GM12878 (cell line): ENCODE results near the gene CDC34.
A peak's percentile ranks its signal among the peaks of the same experiment; 100 is the strongest.

ENCODE experiments used
- ASH2L ChIP-seq: fragments of 300-600, 200-600 bp; sonication (generic); IDR thresholded peaks from 2 replicates; pipeline ENCODE4 v1.6.1; 2017; ENCODE audit warnings: low read depth, mild to moderate bottlenecking, borderline replicate concordance
- CTCF ChIP-seq, 3 experiments: IDR thresholded peaks in 2 of 3; conservative IDR thresholded peaks in 1 of 3; 2 replicates each; pipeline ENCODE4 v1.5.1; 2011; ENCODE audit warnings: low read depth in 3 of 3, low read length in 3 of 3, mild to moderate bottlenecking in 3 of 3, control low read depth in 2 of 3, moderate library complexity in 2 of 3, inconsistent platforms in 1 of 3, mixed read lengths in 1 of 3; ENCODE audit not compliant: control insufficient read depth in 2 of 3, insufficient read depth in 1 of 3; ENCODE audit errors: extremely low read depth in 1 of 3
- EGR1 ChIP-seq, 2 experiments: IDR thresholded peaks; 1 replicate in 1 of 2; 2 replicates in 1 of 2; pipeline ENCODE4 v1.6.1; 2011 to 2012; ENCODE audit warnings: low read depth in 2 of 2, low read length in 2 of 2, borderline replicate concordance in 1 of 2, mild to moderate bottlenecking in 1 of 2, moderate library complexity in 1 of 2
- IRF4 ChIP-seq: IDR thresholded peaks from 2 replicates; pipeline ENCODE4 v1.6.1; 2011; ENCODE audit warnings: low read depth, low read length
- KAT2A ChIP-seq: conservative IDR thresholded peaks from 2 replicates; pipeline ENCODE4 v1.6.1; 2011; ENCODE audit warnings: low read depth, low read length; ENCODE audit not compliant: control insufficient read depth
- KDM1A ChIP-seq: fragments of 200-600 bp; sonication (generic); IDR thresholded peaks from 2 replicates; pipeline ENCODE4 v1.6.1; 2016; ENCODE audit warnings: borderline replicate concordance
- PML ChIP-seq: IDR thresholded peaks from 2 replicates; pipeline ENCODE4 v1.6.1; 2012; ENCODE audit warnings: low read length, inconsistent platforms
- POLR2A ChIP-seq: IDR thresholded peaks from 2 replicates; pipeline ENCODE4 v1.6.1; 2011; ENCODE audit warnings: low read depth, mild to moderate bottlenecking, low read length
- POLR2AphosphoS5 ChIP-seq: IDR thresholded peaks from 2 replicates; pipeline ENCODE4 v1.6.1; 2011; ENCODE audit warnings: mild to moderate bottlenecking, low read length, inconsistent platforms
- RAD21 ChIP-seq: IDR thresholded peaks from 2 replicates; pipeline ENCODE4 v1.6.1; 2011; ENCODE audit warnings: mild to moderate bottlenecking, low read depth, low read length, moderate library complexity; ENCODE audit not compliant: insufficient read depth
- TARDBP ChIP-seq: IDR thresholded peaks from 2 replicates; pipeline ENCODE4 v1.6.1; 2016; ENCODE audit warnings: borderline replicate concordance
- ZBTB4 ChIP-seq: fragments of 450-650 bp; formaldehyde crosslinking; IDR thresholded peaks from 2 replicates; pipeline ENCODE4 v1.4.0; 2022; ENCODE audit warnings: mild to moderate bottlenecking, moderate library complexity
- ZNF207 ChIP-seq: fragments of 450-650 bp; IDR thresholded peaks from 2 replicates; pipeline ENCODE4 v1.6.1; 2014; ENCODE audit warnings: antibody characterized with exemption, mild to moderate bottlenecking, borderline replicate concordance
- TF ChIP-seq, protein P1 (sequence below): IDR thresholded peaks from 2 replicates; pipeline ENCODE4 v1.6.1; 2011; ENCODE audit warnings: low read depth, low read length, improper control_type of control experiment, borderline replicate concordance

- TF ChIP-seq RAD21 (no peak), CTCF (IDR thresholded peaks at IDR 0.05 in 2 of 3, conservative IDR thresholded peaks at IDR 0.05 in 1 of 3; ENCODE audit: control insufficient read depth in 2 of 3, extremely low read depth in 1 of 3, insufficient read depth in 1 of 3, low read depth in 3 of 3, low read length in 3 of 3) (no peak), POLR2A (peak; percentile 51), POLR2AphosphoS5 (no peak), KDM1A (no peak), IRF4 (no peak), EGR1 (IDR thresholded peaks at IDR 0.05; ENCODE audit: borderline replicate concordance in 1 of 2, low read depth in 2 of 2, low read length in 2 of 2) (no peak), ZNF207 (no peak), KAT2A (no peak), TARDBP (no peak), PML (no peak), ASH2L (no peak), ZBTB4 (CRISPR knock-in tag) (no peak)
- TF ChIP-seq, protein P1, sequence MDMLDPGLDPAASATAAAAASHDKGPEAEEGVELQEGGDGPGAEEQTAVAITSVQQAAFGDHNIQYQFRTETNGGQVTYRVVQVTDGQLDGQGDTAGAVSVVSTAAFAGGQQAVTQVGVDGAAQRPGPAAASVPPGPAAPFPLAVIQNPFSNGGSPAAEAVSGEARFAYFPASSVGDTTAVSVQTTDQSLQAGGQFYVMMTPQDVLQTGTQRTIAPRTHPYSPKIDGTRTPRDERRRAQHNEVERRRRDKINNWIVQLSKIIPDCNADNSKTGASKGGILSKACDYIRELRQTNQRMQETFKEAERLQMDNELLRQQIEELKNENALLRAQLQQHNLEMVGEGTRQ: no peak
Observed at GRCh38 chr19:543910-544608, 12.5 kb downstream of the CDC34 start, which contains the start of gene GZMM.
